LNCAP (cell line): ENCODE results near the gene DDX10.

Experiments used
- CTCF ChIP-seq: fragments of 450-650 bp; IDR thresholded peaks from 2 replicates; pipeline ENCODE4 v1.5.1; 2017; ENCODE audit warnings: mild to moderate bottlenecking

The DDX10 gene

GRCh38 chr11:108921211-108921610, 256.3 kb downstream of the DDX10 start:
- TF ChIP-seq CTCF: no peak

GRCh38 chr11:108922241-108922640, 257.4 kb downstream of the DDX10 start:
- TF ChIP-seq CTCF: no peak

DNA sequence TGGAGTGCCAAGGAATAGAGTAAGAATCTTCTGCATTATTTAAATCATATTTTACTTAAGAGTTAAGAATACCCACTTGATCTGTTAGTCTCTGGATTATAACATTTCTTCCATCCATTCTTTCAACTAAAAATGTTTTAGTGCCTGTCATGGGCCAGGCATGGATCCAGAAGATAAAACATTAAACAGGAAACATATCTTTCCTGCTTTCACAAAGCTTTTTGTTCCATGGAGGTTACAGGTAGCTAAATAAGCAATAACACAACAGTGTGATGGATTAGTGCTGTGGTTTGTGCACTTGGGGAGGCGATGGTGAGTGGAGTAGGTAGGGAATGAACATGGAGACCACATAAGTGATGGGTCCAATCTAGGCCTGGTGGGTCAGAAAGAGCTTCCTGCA, 258.5 kb downstream of the DDX10 start:
- TF ChIP-seq CTCF: no peak

DNA sequence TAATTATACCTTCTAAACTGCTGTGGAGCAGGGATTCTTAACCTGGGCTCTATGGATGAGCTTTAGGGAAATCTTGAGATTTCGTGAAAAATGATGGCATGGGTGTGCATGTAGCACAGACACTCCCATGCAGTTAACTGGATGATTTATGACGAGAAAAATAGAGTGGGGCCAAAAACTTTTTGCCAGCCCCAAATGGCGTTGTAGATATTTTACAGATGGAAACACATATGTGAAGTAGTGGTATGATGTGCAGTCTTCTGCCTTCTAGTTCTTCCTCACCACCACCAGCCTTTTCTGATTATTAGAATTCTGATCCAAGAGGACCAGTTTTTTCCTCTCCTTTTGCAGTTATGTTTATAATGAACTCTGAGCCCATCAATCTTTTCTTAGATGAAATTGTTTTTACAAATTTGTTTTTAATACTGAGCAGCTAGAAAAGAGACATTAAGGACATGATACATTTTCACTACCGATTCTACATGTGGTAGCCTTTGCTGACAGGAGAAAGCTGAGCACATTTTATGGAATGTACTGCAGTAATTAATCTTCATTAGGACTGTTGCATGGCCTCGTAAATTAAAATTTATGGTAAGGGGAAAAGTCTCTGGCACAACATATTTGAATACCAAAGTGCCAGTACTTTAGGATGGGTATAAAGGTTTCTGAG, 261.4 kb downstream of the DDX10 start:
- no peak for TF ChIP-seq CTCF

- no peak for TF ChIP-seq CTCF
These were observed 262.1 kb downstream of the DDX10 start for GRCh38 chr11:108926841-108927577.

DNA sequence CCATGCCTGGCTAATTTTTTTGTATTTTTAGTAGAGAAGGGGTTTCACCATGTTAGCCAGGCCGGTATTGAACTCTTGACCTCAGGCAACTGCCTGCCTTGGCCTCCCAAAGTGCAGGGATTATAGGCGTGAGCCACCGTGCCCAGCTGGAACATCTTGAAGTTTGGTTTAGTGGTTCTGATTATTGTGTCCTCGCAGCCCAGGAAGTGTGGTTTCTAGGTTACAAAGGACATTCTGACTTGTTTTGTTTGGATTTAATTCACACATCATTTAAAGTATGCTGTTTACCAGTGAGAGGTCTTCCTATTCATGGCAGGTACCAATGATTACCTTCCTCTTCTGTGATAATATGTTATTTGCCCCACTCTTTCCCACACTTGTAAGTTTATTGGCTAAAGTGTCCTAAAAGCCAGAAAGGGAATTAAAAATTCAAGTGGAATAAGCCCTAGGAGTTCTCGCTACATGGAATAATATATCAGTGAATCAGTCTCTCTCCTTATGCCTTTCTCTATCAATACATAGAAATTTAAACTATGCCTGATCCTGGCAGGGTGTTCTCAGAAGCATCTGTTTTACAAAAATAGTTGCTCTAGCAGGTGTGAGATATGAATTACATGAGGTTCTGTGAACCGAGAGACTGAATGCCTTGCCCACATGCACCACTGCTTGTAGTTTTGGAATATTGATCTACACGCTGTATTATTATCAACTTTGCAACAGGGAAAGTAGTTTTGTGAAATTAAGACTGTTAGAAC, 263.1 kb downstream of the DDX10 start:
- no peak for TF ChIP-seq CTCF

GRCh38 chr11:108929241-108929640, 264.4 kb downstream of the DDX10 start:
- no peak for TF ChIP-seq CTCF
